Karpas-422 (cell line): ENCODE measurements around the gene SLC16A1. TPM values are rescaled to one million over a fixed set of nuclear protein-coding genes. Genes with fewer than 3 reads are reported as not detected.

Source experiments
- DNase-seq: peaks from one replicate; pipeline ENCODE4 v3.0.0-alpha.2; 2015
- H2AFZ ChIP-seq: fragments of 200-600 bp; sonication (generic); 2 replicates; pipeline ENCODE4 v1.6.1; 2014; ENCODE audit warnings: antibody characterized with exemption, low read length, mixed read lengths
- H3K27ac ChIP-seq: fragments of 200-600 bp; sonication (generic); 2 replicates; pipeline ENCODE4 v1.5.1; 2014; ENCODE audit warnings: mild to moderate bottlenecking, low read length, moderate library complexity
- H3K27me3 ChIP-seq: fragments of 200-600 bp; sonication (generic); 2 replicates; pipeline ENCODE4 v1.6.1; 2014; ENCODE audit warnings: low read length, mixed read lengths
- H3K36me3 ChIP-seq: fragments of 200-600 bp; sonication (generic); 2 replicates; pipeline ENCODE4 v1.6.1; 2014; ENCODE audit warnings: low read length, mixed read lengths; ENCODE audit not compliant: insufficient read depth
- H3K4me1 ChIP-seq: fragments of 200-600 bp; sonication (generic); 2 replicates; pipeline ENCODE4 v1.6.1; 2014; ENCODE audit warnings: mild to moderate bottlenecking, low read length, mixed read lengths
- H3K4me2 ChIP-seq: fragments of 200-600 bp; sonication (generic); 2 replicates; pipeline ENCODE4 v1.6.1; 2014; ENCODE audit warnings: low read length, low read depth, mild to moderate bottlenecking; ENCODE audit not compliant: poor library complexity, severe bottlenecking
- H3K4me3 ChIP-seq: fragments of 200-600 bp; sonication (generic); 2 replicates; pipeline ENCODE4 v1.5.1; 2014; ENCODE audit warnings: mild to moderate bottlenecking, antibody characterized with exemption, low read length, mixed read lengths
- H3K79me2 ChIP-seq: fragments of 200-600 bp; sonication (generic); 2 replicates; pipeline ENCODE4 v1.6.1; 2014; ENCODE audit warnings: mild to moderate bottlenecking, low read length, mixed read lengths
- H3K9ac ChIP-seq: fragments of 200-600 bp; sonication (generic); 2 replicates; pipeline ENCODE4 v1.6.0; 2014; ENCODE audit warnings: low read length
- H3K9me2 ChIP-seq: fragments of 200-600 bp; sonication (generic), shearing (Covaris generic); replicated peaks from 2 replicates; pipeline ENCODE4 v1.6.0; 2014; ENCODE audit warnings: mild to moderate bottlenecking, low read length, moderate library complexity; ENCODE audit not compliant: insufficient read depth
- H3K9me3 ChIP-seq: fragments of 300-700, 200-600 bp; sonication (generic); 2 replicates; pipeline ENCODE4 v1.6.1; 2014; ENCODE audit warnings: low read length, mixed read lengths
- H4K20me1 ChIP-seq: fragments of 200-600 bp; sonication (generic); 2 replicates; pipeline ENCODE4 v1.6.1; 2014; ENCODE audit warnings: mild to moderate bottlenecking, antibody characterized with exemption, low read length, low read depth; ENCODE audit not compliant: insufficient read depth
- total RNA-seq: library from RNA; depleted of rRNA; stranded (reverse); fragments of >200 nt; shearing (Covaris generic); gene quantifications from 2 replicates; pipeline ENCODE4 v1.2.3, GENCODE V29; 2014; ENCODE audit warnings: low replicate concordance

SLC16A1 gene
- total RNA-seq, 1 experiment from 2014 or later: 186 TPM

GRCh38 chr1:112992780-112993179, 36.8 kb upstream of the SLC16A1 start:
- Histone ChIP-seq H3K9me2 (no peaks in the 10 kb centered on the region), H3K36me3 (no peaks in the 10 kb centered on the region), H3K4me2 (no peak overlapping the region), H4K20me1 (no peaks in the 10 kb centered on the region), H3K27me3 (no peaks in the 10 kb centered on the region), H3K4me3 (no peak overlapping the region), H3K9ac (no peak overlapping the region), H3K9me3 (no peaks in the 10 kb centered on the region), H2AFZ (no peak overlapping the region), H3K27ac (no peak overlapping the region), H3K4me1 (no peaks in the 10 kb centered on the region), H3K79me2 (no peaks in the 10 kb centered on the region; the same call in 1 of the 2 replicates)
- no peak for DNase-seq

- no peak overlapping the region for H3K9ac ChIP-seq
- H3K9me3 ChIP-seq: no peaks in the 10 kb centered on the region
- H3K9me2 ChIP-seq: no peaks in the 10 kb centered on the region
- H4K20me1 ChIP-seq: no peaks in the 10 kb centered on the region
- H3K79me2 ChIP-seq: no peaks in the 10 kb centered on the region; the same call in 1 of the 2 replicates
- no peak overlapping the region for H3K4me3 ChIP-seq
- H3K36me3 ChIP-seq: no peaks in the 10 kb centered on the region
- no peaks in the 10 kb centered on the region for H3K27me3 ChIP-seq
- H2AFZ ChIP-seq: no peak overlapping the region
- H3K4me1 ChIP-seq: no peaks in the 10 kb centered on the region
- no peak overlapping the region for H3K4me2 ChIP-seq
- no peak overlapping the region for H3K27ac ChIP-seq
- DNase-seq: no peak
Measured at GRCh38 chr1:112991402-112992120, 35.6 kb upstream of the SLC16A1 start.

DNA sequence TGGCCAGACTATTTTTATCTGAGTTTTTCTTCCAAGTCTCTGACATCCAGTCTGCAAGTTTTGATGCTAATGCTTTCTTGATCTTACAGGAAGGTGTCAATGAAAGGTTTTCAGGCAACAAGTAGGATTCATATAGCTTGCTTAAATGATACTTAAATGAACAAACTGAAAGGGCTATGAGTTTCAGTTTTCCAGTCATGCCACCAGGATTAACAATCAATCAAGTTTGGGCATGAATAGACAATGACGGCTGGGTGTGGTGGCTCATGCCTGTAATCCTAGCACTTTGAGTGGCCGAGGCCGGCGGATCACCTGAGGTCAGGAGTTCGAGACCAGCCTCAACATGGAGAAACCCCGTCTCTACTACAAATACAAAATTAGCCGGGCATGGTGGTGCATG, 34.3 kb upstream of the SLC16A1 start:
- no peaks in the 10 kb centered on the region for H3K36me3 ChIP-seq

DNA sequence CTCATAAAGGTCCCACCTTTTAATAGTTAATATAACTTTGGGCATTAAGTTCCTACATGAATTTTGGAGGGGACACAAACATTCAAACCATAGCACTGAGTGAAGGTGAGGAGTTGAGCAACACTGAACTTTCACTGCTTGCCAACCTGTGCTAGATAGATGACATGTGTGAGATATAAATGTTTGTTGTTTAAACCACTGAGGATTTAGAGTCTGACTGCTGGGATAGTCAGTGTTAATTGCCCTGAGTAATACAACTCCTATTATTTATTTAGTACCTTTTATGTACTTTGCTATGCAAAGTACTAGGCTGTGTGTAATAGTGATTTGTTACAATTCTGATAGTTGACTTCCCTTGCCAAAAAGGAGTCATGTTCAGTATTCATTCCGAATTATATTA, 32.4 kb upstream of the SLC16A1 start:
- Histone ChIP-seq H3K27me3 (no peaks in the 10 kb centered on the region), H3K4me2 (no peak overlapping the region), H3K9me3 (no peaks in the 10 kb centered on the region), H3K27ac (no peak overlapping the region), H4K20me1 (no peaks in the 10 kb centered on the region), H3K4me3 (no peak overlapping the region), H3K9me2 (no peaks in the 10 kb centered on the region), H2AFZ (no peak overlapping the region), H3K79me2 (peaks cover 6% of the 10 kb centered on the region; the same call in 1 of the 2 replicates), H3K36me3 (no peaks in the 10 kb centered on the region), H3K9ac (no peak overlapping the region), H3K4me1 (peaks cover 8% of the 10 kb centered on the region)
- DNase-seq: no peak

More for the DNA sequence above, 34.3 kb upstream of the SLC16A1 start:
- H2AFZ ChIP-seq: no peak overlapping the region
- DNase-seq: no peak
- H3K27me3 ChIP-seq: no peaks in the 10 kb centered on the region
- H3K9ac ChIP-seq: no peak overlapping the region
- no peaks in the 10 kb centered on the region for H3K4me1 ChIP-seq
- no peak overlapping the region for H3K4me2 ChIP-seq
- no peak overlapping the region for H3K27ac ChIP-seq
- no peaks in the 10 kb centered on the region for H3K9me3 ChIP-seq
- no peaks in the 10 kb centered on the region for H3K9me2 ChIP-seq
- H4K20me1 ChIP-seq: no peaks in the 10 kb centered on the region
- H3K4me3 ChIP-seq: no peak overlapping the region
- H3K79me2 ChIP-seq: peaks cover 1% of the 10 kb centered on the region; the same call in 1 of the 2 replicates

DNA sequence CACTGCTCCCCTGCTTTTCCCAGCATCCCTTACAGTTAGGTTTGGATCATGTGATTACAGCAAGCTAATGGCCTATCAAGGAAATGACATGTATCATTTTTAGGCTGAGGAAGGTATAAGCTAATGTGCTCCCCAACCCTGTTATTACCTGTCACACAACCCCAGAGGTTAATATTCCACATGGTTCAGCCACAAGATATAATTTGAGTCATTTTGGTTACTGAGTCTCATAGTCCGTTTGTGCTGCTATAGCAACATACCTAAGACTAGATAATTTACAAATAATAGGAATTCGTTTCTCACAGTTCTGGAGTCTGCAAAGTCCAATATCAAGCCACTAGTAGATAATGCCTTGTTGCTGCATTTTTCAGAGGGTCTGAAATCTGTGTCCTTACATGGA, 29.1 kb upstream of the SLC16A1 start:
- H2AFZ ChIP-seq: no peak overlapping the region
- H3K4me3 ChIP-seq: no peak overlapping the region
- no peak for DNase-seq
- no peak overlapping the region for H3K4me2 ChIP-seq
- no peaks in the 10 kb centered on the region for H3K9me2 ChIP-seq
- no peaks in the 10 kb centered on the region for H3K36me3 ChIP-seq
- no peaks in the 10 kb centered on the region for H4K20me1 ChIP-seq
- peaks cover 6% of the 10 kb centered on the region; the same call in 1 of the 2 replicates for H3K79me2 ChIP-seq
- peaks cover 23% of the 10 kb centered on the region for H3K4me1 ChIP-seq
- H3K27ac ChIP-seq: no peak overlapping the region
- H3K9ac ChIP-seq: no peak overlapping the region
- no peaks in the 10 kb centered on the region for H3K27me3 ChIP-seq
- no peaks in the 10 kb centered on the region for H3K9me3 ChIP-seq

DNA sequence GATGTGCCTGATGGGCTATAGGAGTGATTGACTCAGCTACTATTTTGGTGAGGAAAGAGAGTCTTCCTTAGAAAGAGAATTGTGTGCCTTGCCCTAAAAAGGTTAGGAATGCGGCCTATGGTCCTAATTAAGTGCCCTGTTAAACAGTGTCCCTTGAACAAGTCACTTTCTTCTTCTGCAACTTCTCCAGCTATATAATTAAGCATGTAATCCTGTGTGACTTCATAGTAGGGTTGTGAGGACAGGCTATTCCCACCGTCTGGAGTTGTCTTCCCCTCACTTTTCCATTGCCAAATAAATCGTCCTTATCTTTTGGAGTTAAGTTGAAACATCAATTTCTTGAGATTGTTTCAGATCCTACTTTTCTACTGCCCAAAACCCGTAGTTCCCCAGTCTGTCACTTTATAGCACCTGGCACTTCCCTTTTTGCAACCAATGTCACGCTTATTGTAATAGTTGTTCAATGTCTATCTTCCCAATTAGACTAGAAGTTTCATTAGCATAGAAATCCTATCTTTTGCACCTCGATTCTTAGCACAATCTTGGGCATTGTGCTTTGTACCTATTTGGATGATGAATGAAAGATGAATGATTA, 27.6 kb upstream of the SLC16A1 start:
- H3K27ac ChIP-seq: peak overlapping the region; percentile 61
- H3K79me2 ChIP-seq: peaks cover 6% of the 10 kb centered on the region; the same call in 1 of the 2 replicates
- DNase-seq: peak; percentile 64
- H4K20me1 ChIP-seq: no peaks in the 10 kb centered on the region
- H2AFZ ChIP-seq: peak overlapping the region; percentile 1; the same call in 1 of the 2 replicates
- H3K9ac ChIP-seq: peak overlapping the region; percentile 47
- no peaks in the 10 kb centered on the region for H3K9me3 ChIP-seq
- H3K4me2 ChIP-seq: peak overlapping the region; percentile 59
- peak overlapping the region; percentile 30; the same call in 1 of the 2 replicates for H3K4me3 ChIP-seq
- H3K27me3 ChIP-seq: no peaks in the 10 kb centered on the region
- H3K36me3 ChIP-seq: no peaks in the 10 kb centered on the region
- H3K9me2 ChIP-seq: no peaks in the 10 kb centered on the region
- H3K4me1 ChIP-seq: peaks cover 23% of the 10 kb centered on the region

DNA sequence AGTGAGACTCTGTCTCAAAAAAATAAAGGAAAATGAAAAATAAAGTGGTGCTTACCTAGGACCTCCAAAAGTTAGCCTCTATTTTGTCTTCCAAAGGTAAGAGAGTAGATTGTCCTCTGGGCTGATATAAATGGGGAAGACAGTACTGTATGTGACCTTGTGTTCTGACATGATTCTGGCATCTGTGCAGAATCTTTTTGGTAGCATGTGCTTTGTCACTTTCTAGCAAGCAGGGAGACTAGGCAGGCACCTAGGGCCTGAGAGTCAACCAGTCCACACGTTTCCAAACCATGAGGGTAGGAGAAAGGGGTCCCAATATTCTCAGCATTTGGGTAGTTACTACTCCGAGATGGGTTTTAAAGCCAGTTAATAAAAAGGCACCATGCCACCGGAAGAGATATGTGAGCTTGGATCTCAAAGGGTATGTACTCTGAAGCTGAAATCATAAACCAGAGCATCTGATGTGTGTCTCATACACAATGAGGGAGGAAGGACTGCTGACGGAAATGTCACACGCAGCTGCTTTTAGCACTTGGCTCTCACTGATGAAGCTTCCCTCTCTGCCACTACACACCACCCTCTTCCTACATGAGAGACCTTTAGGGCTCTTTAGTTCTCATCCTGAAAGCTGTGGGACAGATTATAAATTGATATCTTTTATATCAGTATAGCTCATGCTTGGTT, 27.0 kb upstream of the SLC16A1 start:
- peak overlapping the region; percentile 1; the same call in 1 of the 2 replicates for H2AFZ ChIP-seq
- peak; percentile 64 for DNase-seq
- H3K9me2 ChIP-seq: no peaks in the 10 kb centered on the region
- no peaks in the 10 kb centered on the region for H3K27me3 ChIP-seq
- no peaks in the 10 kb centered on the region for H3K9me3 ChIP-seq
- H4K20me1 ChIP-seq: no peaks in the 10 kb centered on the region
- peak overlapping the region; percentile 30; the same call in 1 of the 2 replicates for H3K4me3 ChIP-seq
- no peaks in the 10 kb centered on the region for H3K36me3 ChIP-seq
- H3K4me1 ChIP-seq: peaks cover 23% of the 10 kb centered on the region
- peak overlapping the region; percentile 47 for H3K9ac ChIP-seq
- peak overlapping the region; percentile 59 for H3K4me2 ChIP-seq
- peaks cover 6% of the 10 kb centered on the region; the same call in 1 of the 2 replicates for H3K79me2 ChIP-seq
- peak overlapping the region; percentile 61 for H3K27ac ChIP-seq

- Histone ChIP-seq H3K4me3 (no peak overlapping the region), H3K27me3 (no peaks in the 10 kb centered on the region), H3K79me2 (peaks cover 6% of the 10 kb centered on the region; the same call in 1 of the 2 replicates), H4K20me1 (no peaks in the 10 kb centered on the region), H3K4me2 (peak overlapping the region; percentile 59), H3K9me3 (no peaks in the 10 kb centered on the region), H3K36me3 (no peaks in the 10 kb centered on the region), H2AFZ (no peak overlapping the region), H3K9me2 (no peaks in the 10 kb centered on the region), H3K9ac (0 out of 2 replicates have a peak overlapping the region, but pooled peaks have one; percentile 47), H3K27ac (peak overlapping the region; percentile 61), H3K4me1 (peaks cover 23% of the 10 kb centered on the region)
- no peak for DNase-seq
Measured at GRCh38 chr1:112982328-112982727, 26.3 kb upstream of the SLC16A1 start.
